GM19035 (cell line): ENCODE measurements around the gene TMEM150A.
A peak's percentile ranks its signal among the peaks of the same experiment; 100 is the strongest.
"Not testable (repeated sequence)": the region's sequence is repeated elsewhere in the genome, so short reads cannot be mapped to it uniquely, and the experiment has no call there.

Experiments used
- ATAC-seq: cut with Tn5 transposase; IDR thresholded peaks from one replicate; pipeline ENCODE4 v1.9.1; 2021; ENCODE audit not compliant: unreplicated experiment

TMEM150A gene

GRCh38 chr2:85602476-85603234 lies at the start of gene TMEM150A:
TSS of gene TMEM150A (minus strand) at chr2:85602698. CDS start at chr2:85601948, 750 bp downstream.
- ATAC-seq = peak; percentile 95

GRCh38 chr2:85652056-85652455 lies 49.6 kb upstream of the TMEM150A start:
- no peak for ATAC-seq

- no peak for ATAC-seq
Measured at GRCh38 chr2:85651097-85651496, 48.6 kb upstream of the TMEM150A start.

- ATAC-seq = no peak
Measured at GRCh38 chr2:85650456-85650855, 48.0 kb upstream of the TMEM150A start.

- no peak for ATAC-seq
Measured at GRCh38 chr2:85649201-85650190, 47.0 kb upstream of the TMEM150A start.

GRCh38 chr2:85648619-85649018 lies 46.1 kb upstream of the TMEM150A start:
- no peak for ATAC-seq

- ATAC-seq = no peak
Measured at GRCh38 chr2:85647823-85648526, 45.5 kb upstream of the TMEM150A start.

GRCh38 chr2:85646166-85646565 lies 43.7 kb upstream of the TMEM150A start:
- ATAC-seq = no peak

- ATAC-seq = no peak
Measured at GRCh38 chr2:85644909-85645308, 42.4 kb upstream of the TMEM150A start.

- peak; percentile 59 for ATAC-seq
Measured at GRCh38 chr2:85642725-85643124, 40.2 kb upstream of the TMEM150A start.

GRCh38 chr2:85635636-85636035 lies 33.1 kb upstream of the TMEM150A start:
- ATAC-seq = no peak

GRCh38 chr2:85635011-85635410 lies 32.5 kb upstream of the TMEM150A start:
- ATAC-seq = no peak

GRCh38 chr2:85631316-85631715 lies 28.8 kb upstream of the TMEM150A start:
- no peak for ATAC-seq

- ATAC-seq = no peak
Measured at GRCh38 chr2:85628658-85629057, 26.2 kb upstream of the TMEM150A start.

- ATAC-seq = no peak
Measured at GRCh38 chr2:85623991-85624390, 21.5 kb upstream of the TMEM150A start.

- no peak for ATAC-seq
Measured at GRCh38 chr2:85621338-85621737, 18.8 kb upstream of the TMEM150A start.

GRCh38 chr2:85619617-85620016 lies 17.1 kb upstream of the TMEM150A start:
- no peak for ATAC-seq

GRCh38 chr2:85617723-85618122 lies 15.2 kb upstream of the TMEM150A start:
- not testable (repeated sequence) for ATAC-seq

- no peak for ATAC-seq
Measured at GRCh38 chr2:85615413-85615728, 12.9 kb upstream of the TMEM150A start.

- ATAC-seq = not testable (repeated sequence)
Measured at GRCh38 chr2:85614757-85615156, 12.3 kb upstream of the TMEM150A start.
